ENCODE results near the gene METTL21A.

- TF ChIP-seq MAX (IDR thresholded peaks at IDR 0.05; ENCODE audit: low read depth, low read length): no peak
- TF ChIP-seq POLR2A (IDR thresholded peaks at IDR 0.05; ENCODE audit: extremely low read depth, insufficient read length): no peak
- TF ChIP-seq CTCF (IDR thresholded peaks at IDR 0.05; ENCODE audit: low read depth, low read length): no peak
These were observed 18.7 kb upstream of the METTL21A start for GRCh38 chr2:207643892-207644291.
